Measurements from ENCODE around the gene C11orf52.

C11orf52 gene

GRCh38 chr11:111939836-111940604, 21.3 kb downstream of the C11orf52 start:
- DNase-seq: peak; percentile 55

DNA sequence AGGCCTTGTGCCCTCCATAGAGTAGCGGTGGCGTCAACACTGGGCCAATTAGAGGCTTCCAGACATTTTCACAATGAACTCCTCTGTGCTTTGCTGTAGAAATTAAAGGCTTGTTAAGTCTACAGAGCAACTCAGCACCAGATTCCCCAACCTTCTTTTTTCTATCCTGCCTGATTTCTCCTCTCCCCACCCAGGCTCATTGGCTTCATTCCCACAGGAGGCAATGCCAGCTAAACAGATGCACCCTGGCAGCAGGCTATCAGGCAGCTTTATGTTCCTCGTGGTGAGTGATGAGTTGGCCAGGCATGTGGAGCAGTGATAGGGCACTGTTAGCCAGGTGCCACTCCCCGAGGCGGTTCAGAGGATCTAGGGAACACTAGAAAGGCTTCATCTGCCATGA, 23.2 kb downstream of the C11orf52 start:
- no peak for DNase-seq

- DNase-seq: no peak
These were observed 24.1 kb downstream of the C11orf52 start for GRCh38 chr11:111942829-111943228.

GRCh38 chr11:111944139-111944538, 25.4 kb downstream of the C11orf52 start:
- DNase-seq: peak; percentile 20

DNA sequence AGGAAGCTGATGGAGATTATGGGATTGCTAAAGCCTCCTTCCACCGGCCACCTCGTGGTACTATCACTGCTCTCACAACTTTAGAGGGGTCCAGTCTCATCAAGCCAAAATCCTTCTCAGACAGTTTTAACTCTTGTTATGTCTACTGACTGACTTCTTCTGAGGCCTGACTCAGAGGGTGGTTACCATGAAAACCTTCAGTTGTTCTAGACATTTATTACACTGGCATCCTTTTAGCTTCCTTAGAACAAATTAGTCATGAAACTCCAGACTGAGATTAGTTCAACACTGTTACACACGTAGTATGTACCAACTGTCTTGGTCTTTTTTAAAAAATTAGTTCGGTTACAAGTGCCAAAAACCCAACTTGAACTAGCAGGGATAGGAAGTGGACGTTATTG, 25.9 kb downstream of the C11orf52 start:
- peak; percentile 44 for DNase-seq

DNA sequence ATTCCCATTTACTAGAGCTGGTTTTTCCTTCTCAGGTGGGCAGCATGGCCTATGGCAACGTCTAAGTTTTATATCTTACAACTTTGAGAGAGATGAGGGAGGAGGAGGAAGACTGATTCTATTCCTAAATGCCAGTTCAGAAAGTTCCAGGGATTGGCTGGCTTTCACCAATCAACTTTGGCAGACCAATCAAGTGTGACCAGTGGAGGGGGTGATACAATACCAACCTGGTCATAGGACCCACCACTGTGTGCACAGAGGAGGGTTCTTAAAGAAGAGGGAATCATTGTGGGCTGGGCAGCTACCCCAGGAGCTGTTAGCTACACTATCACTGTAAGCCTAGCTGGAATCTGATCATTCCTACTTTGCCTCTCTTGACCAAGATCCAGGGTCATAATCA, 26.5 kb downstream of the C11orf52 start:
- no peak for DNase-seq

DNA sequence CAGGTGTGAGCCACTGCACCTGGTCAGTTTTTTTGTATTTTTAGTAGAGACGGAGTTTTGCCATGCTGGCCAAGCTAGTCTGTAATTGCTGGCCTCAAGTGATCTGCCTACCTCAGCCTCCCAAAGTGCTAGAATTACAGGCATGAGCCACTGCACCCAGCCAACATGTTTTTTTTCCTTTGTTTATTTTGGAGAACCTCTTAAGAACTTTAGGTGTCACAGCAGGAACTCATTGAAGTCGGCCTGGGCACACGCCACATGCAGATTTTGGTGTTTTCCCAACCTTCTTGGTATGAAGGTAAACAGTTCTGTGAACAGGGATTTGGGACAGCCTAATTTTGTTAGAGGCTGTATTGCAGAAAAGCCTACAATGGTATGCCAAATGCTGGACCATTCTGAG, 27.8 kb downstream of the C11orf52 start:
- DNase-seq: no peak

DNA sequence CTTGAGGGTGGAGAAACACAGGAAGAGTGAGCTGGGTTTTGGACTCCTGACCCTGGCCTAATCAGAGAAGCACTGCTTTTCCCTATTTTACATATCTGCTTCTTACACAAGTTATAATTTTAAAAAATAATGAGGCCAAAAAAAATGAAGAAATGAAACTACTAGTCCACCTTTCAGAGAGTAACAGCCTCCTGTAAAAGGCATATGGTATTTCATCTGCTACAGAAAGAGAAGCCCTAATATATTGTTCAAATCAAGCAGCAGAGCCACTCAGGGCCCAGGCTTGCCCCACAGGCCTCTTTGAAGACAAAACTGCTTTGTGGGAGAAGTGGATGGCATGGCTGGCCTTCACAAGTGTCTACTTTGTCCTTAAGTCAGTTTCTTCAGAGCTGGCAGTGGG, 28.4 kb downstream of the C11orf52 start:
- no peak for DNase-seq

- no peak for DNase-seq
These were observed 31.1 kb downstream of the C11orf52 start for GRCh38 chr11:111949519-111950426.

DNA sequence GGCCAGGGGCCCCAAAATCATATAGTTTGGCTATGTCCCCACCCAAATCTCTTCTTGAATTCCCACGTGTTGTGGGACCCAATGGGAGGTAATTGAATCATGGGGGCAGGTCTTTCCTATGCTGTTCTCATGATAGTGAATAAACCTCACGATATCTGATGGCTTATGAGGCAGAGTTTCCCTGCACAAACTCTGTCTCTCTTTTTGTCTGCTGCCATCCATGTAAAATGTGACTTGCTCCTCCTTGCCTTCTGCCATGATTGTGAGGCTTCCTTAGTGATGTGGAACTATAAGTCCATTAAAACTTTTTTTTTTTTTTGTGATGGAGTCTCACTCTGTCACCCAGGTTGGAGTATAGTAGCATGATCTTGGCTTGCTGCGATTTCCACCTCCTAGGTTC, 32.9 kb downstream of the C11orf52 start:
- DNase-seq: no peak

DNA sequence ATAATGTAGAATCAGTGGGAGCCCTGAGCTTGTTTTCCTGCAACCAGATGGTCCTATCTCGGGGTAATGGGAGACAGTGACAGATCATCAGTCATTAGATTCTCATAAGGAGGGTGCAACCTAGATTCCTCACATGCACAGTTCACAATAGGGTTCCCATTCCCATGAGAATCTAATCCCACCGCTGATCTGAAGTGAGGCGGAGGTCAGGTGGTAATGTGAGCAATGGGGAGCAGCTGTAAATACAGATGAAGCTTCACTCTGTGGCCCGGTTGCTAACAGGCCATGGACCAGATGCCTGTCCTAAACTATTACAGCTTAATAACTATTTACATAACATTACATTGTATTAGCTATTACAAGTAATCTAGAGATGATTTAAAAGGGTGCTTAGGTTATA, 35.4 kb downstream of the C11orf52 start:
- no peak for DNase-seq

DNA sequence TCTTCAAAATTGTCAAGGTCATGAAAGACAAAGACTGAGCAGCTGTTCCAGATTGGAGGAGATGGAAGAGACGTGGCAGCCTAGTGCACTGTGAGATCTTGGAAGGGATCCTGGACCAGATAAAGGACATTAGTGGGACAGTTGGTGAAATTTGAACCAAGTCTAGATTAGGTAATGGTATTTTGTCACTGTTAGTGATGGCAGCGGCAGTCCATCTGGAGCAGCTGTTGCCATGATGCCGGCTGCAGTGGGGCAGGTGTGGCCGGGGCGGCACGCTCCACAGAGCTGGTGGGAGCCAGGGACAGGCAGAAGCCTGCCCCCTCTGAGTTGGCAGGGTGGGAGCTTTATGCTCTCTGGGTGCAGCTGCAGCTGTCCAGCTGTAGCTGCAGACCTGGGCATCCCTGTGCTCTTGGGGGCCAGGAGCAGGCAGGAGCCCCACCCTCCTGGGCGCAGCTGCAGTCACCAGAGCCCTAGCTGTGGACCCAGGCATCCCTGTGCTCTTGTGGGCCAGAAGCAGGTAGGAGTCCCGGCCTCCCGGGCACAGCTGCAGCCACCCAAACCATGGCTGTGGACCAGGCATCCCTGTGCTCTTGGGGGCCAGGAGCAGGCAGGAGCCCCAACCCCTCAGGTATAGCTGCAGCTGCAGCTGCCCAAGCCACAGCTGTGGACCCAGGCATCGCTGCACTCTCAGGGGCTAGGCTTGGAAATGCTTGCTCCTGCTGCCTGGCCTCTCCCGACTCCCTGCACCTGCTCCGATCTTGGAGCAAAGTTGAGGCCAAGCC, 39.1 kb downstream of the C11orf52 start:
- no peak for DNase-seq

DNA sequence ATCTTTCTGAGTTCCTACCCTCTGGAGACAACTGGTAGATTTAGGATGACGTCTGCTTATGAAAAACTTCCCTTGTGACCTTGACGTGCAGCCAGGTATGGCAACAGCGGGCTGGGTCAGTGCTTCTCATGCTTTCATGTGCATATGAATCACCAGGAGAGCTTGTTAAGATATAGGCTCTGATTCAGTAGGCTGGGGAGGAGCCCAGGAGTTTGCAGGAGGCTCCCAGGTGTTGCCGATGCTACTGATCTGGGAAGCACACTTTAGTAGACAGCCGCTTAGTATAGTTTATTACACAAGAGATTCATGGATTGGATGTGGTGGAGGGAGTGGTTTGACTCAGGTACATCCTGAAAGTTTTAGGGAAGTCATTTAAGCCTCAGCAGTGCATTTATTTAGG, 42.2 kb downstream of the C11orf52 start:
- DNase-seq: no peak

DNA sequence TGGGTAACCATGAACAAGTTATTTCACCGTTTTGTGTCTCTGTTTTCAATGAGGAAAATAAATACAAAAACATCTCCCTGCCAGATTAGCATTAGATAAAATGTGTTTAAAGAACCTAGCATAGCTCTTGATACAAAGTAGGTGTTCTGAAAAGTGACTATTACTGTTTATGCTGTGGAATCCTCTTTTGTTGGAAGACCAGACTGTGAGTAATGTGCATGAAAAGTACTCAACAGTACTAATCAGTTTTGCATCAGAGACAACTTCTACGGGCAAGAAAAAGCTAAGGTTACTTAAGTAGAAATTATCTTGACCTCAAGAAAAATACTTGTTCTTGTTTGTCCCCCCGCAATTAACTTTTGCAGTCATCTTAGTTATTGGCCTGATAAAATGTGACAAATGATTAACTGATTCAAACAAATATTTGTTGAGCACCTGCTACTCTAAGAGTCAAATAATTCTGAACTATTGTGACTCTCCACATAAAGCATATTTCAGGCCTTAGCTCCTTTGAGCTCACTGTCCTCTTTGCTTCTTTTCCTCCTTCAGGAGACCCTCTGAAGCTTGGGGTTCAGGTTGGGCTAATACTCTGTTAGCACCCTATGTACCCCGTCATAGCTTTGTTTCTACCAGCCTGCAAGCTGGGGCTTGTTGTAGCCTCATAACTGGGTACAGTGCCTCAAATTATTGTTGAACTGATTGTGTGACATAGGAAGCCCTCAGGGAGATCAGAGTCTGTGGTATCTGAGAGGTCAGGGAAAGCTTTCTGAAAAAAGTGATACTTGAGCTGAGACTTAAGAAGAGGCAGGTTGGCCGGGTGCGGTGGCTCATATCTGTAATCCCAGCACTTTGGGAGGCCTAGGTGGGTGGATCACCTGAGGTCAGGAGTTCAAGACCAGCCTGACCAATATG, 42.9 kb downstream of the C11orf52 start:
- DNase-seq: no peak

DNA sequence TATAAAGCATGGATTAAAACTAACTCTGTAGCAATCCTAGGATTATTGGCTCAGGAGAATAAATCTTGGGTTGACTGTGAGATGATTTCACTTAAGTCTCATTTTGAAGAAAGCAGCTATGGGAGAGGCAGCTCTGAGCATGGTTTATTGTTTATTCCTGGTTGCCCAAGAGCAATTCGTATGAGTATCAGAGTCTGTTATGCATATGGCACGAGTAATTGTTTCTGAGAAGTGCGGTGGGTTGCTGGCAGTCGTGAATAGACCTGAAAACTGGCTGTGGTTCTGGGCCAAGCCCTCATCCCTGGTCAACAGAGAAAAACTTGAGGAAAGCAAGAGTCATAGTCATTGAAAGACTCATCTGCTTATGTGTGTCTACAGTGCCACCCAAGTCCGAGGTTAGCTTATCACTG, 45.2 kb downstream of the C11orf52 start:
- no peak for DNase-seq

DNA sequence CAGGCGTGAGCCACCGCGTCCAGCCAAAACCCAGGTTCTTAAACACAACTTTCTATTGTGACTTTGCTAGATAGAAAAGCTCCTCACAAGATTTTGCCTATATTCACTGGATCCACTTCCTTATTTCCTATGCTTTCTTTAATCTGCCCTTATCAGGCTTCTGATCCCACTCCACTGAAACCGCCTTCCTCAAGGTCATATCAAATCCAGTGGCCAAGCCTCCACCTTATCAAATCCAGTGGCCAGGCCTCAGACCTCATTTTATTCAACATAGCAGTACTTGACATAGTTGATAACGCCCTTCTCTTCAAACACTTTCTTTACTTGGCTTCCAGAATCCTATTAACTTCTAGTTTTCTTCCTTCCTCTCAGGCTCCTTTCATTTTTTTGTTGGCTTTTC, 48.0 kb downstream of the C11orf52 start:
- no peak for DNase-seq

GRCh38 chr11:111967649-111968048, 48.9 kb downstream of the C11orf52 start:
- DNase-seq: no peak

- DNase-seq: no peak
These were observed 50.6 kb downstream of the C11orf52 start for GRCh38 chr11:111969344-111969743.

DNA sequence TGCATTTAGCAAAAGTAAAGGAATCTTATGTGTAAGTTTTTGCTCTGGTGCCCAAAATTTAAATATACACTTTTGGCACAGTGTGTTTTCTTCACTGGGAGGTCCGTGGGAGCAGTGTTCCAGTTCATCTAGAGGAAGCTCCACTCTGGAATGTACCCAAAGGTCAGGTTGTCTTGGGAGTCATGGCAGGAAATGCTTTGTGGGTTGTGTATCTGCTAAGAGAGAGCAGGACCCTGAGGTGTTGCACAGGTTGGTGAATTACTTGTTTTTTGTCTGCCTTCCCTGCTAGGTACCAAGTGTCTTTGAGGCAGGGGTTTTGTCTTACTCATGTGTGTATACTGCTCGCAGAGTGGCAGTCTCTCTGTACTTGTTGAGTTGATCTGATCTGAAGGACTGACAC, 55.7 kb downstream of the C11orf52 start:
- DNase-seq: no peak

- no peak for DNase-seq
These were observed 56.5 kb downstream of the C11orf52 start for GRCh38 chr11:111975076-111975806.

- no peak for DNase-seq
These were observed 57.5 kb downstream of the C11orf52 start for GRCh38 chr11:111976119-111976766.
